Measurements from ENCODE around the gene GDPD4.
A peak's percentile ranks its signal among the peaks of the same experiment; 100 is the strongest.

Gene GDPD4

GRCh38 chr11:77198440-77198849, 103.0 kb downstream of the GDPD4 start:
- CTCF ChIA-PET, result interaction anchor here (0.6 to 1.9 kb wide), 8 partner anchors 8 to 350 kb away, joined by 3 to 9 read pairs (median 4); no protein-coding TSS in a partner anchor
- Histone ChIP-seq H3K4me3 (ENCODE audit: low read depth, low read length) (no peak overlapping the region), H3K36me3 (ENCODE audit: control insufficient read depth in 2 of 2, insufficient read depth in 1 of 2, low read length in 2 of 2) (no peaks in the 10 kb centered on the region), H3K27ac (ENCODE audit: extremely low read depth, low read depth, low read length) (no peak overlapping the region), H3K9me3 (ENCODE audit: control insufficient read depth, insufficient read depth, low read depth, low read length) (no peaks in the 10 kb centered on the region), H3K4me1 (ENCODE audit: control insufficient read depth, insufficient read depth, low read length) (no peaks in the 10 kb centered on the region)
- TF ChIP-seq, protein P1, sequence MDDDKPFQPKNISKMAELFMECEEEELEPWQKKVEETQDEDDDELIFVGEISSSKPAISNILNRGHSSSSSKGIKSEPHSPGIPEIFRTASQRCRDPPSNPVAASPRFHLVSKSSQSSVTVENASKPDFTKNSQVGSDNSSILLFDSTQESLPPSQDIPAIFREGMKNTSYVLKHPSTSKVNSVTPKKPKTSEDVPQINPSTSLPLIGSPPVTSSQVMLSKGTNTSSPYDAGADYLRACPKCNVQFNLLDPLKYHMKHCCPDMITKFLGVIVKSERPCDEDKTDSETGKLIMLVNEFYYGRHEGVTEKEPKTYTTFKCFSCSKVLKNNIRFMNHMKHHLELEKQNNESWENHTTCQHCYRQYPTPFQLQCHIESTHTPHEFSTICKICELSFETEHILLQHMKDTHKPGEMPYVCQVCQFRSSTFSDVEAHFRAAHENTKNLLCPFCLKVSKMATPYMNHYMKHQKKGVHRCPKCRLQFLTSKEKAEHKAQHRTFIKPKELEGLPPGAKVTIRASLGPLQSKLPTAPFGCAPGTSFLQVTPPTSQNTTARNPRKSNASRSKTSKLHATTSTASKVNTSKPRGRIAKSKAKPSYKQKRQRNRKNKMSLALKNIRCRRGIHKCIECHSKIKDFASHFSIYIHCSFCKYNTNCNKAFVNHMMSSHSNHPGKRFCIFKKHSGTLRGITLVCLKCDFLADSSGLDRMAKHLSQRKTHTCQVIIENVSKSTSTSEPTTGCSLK (tag by site-specific recombination; IDR thresholded peaks at IDR 0.05), result no peak
- peak; percentile 41; the same call in 1 of the 2 replicates for TF ChIP-seq FEZF1 (tag by site-specific recombination; IDR thresholded peaks at IDR 0.05)
- TF ChIP-seq, protein P2, sequence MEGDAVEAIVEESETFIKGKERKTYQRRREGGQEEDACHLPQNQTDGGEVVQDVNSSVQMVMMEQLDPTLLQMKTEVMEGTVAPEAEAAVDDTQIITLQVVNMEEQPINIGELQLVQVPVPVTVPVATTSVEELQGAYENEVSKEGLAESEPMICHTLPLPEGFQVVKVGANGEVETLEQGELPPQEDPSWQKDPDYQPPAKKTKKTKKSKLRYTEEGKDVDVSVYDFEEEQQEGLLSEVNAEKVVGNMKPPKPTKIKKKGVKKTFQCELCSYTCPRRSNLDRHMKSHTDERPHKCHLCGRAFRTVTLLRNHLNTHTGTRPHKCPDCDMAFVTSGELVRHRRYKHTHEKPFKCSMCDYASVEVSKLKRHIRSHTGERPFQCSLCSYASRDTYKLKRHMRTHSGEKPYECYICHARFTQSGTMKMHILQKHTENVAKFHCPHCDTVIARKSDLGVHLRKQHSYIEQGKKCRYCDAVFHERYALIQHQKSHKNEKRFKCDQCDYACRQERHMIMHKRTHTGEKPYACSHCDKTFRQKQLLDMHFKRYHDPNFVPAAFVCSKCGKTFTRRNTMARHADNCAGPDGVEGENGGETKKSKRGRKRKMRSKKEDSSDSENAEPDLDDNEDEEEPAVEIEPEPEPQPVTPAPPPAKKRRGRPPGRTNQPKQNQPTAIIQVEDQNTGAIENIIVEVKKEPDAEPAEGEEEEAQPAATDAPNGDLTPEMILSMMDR (tag by site-specific recombination; IDR thresholded peaks at IDR 0.05), result 0 out of 2 replicates have a peak, but pooled peaks have one; percentile 17
- POLR2A ChIA-PET, result no interaction called here

DNA sequence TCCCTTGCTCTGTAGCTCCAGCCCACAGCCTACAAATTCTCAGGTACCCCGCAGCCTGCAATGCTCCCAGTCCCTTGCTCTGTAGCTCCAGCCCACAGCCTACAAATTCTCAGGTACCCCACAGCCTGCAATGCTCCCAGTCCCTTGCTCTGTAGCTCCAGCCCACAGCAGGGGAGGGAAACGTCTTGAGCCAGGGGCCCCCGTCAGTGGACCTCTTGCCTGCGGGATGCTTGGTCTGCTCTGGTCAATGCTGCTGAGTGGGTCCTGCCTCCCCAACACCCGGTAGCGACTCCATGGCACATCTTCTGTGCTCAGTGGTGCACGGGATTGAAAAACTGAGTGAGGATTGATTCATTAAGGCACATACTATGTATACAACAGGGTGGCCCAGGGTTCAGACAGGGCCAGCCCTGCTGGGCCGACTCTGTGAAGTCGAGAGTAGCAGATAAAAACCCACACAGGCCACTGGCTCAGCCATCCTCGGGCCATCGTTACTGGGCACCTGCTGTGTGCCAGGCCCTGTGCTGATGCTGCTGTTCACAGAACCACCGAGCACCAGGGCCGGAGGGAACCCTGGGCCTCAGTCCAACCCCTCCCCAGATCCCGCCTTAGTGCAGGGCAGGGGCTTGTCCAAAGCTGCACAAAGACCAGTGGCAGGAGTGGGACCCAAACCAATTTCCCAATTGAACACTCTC, 103.7 kb downstream of the GDPD4 start:
- TF ChIP-seq, protein P3, sequence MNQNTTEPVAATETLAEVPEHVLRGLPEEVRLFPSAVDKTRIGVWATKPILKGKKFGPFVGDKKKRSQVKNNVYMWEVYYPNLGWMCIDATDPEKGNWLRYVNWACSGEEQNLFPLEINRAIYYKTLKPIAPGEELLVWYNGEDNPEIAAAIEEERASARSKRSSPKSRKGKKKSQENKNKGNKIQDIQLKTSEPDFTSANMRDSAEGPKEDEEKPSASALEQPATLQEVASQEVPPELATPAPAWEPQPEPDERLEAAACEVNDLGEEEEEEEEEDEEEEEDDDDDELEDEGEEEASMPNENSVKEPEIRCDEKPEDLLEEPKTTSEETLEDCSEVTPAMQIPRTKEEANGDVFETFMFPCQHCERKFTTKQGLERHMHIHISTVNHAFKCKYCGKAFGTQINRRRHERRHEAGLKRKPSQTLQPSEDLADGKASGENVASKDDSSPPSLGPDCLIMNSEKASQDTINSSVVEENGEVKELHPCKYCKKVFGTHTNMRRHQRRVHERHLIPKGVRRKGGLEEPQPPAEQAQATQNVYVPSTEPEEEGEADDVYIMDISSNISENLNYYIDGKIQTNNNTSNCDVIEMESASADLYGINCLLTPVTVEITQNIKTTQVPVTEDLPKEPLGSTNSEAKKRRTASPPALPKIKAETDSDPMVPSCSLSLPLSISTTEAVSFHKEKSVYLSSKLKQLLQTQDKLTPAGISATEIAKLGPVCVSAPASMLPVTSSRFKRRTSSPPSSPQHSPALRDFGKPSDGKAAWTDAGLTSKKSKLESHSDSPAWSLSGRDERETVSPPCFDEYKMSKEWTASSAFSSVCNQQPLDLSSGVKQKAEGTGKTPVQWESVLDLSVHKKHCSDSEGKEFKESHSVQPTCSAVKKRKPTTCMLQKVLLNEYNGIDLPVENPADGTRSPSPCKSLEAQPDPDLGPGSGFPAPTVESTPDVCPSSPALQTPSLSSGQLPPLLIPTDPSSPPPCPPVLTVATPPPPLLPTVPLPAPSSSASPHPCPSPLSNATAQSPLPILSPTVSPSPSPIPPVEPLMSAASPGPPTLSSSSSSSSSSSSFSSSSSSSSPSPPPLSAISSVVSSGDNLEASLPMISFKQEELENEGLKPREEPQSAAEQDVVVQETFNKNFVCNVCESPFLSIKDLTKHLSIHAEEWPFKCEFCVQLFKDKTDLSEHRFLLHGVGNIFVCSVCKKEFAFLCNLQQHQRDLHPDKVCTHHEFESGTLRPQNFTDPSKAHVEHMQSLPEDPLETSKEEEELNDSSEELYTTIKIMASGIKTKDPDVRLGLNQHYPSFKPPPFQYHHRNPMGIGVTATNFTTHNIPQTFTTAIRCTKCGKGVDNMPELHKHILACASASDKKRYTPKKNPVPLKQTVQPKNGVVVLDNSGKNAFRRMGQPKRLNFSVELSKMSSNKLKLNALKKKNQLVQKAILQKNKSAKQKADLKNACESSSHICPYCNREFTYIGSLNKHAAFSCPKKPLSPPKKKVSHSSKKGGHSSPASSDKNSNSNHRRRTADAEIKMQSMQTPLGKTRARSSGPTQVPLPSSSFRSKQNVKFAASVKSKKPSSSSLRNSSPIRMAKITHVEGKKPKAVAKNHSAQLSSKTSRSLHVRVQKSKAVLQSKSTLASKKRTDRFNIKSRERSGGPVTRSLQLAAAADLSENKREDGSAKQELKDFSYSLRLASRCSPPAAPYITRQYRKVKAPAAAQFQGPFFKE (tag by site-specific recombination; IDR thresholded peaks at IDR 0.05; ENCODE audit: borderline replicate concordance), result no peak
- no peak for TF ChIP-seq KLF9 (tag by site-specific recombination; IDR thresholded peaks at IDR 0.05; ENCODE audit: low read depth)
- TF ChIP-seq ZNF473 (tag by site-specific recombination; IDR thresholded peaks at IDR 0.05), result no peak
- no peak for TF ChIP-seq EGR2 (tag by site-specific recombination; IDR thresholded peaks at IDR 0.05; ENCODE audit: low read depth)
- TF ChIP-seq WT1 (tag by site-specific recombination; IDR thresholded peaks at IDR 0.05), result no peak
- no peak for TF ChIP-seq ZBTB20 (tag by site-specific recombination; IDR thresholded peaks at IDR 0.05)
- TF ChIP-seq ZNF391 (tag by site-specific recombination; IDR thresholded peaks at IDR 0.05; ENCODE audit: borderline replicate concordance, low read depth), result no peak

More for the DNA sequence above, 103.7 kb downstream of the GDPD4 start:
- Histone ChIP-seq H3K4me1 (ENCODE audit: control insufficient read depth, insufficient read depth, low read length) (no peaks in the 10 kb centered on the region), H3K27ac (ENCODE audit: extremely low read depth, low read depth, low read length) (no peak overlapping the region), H3K36me3 (ENCODE audit: control insufficient read depth in 2 of 2, insufficient read depth in 1 of 2, low read length in 2 of 2) (no peaks in the 10 kb centered on the region), H3K4me3 (ENCODE audit: low read depth, low read length) (no peak overlapping the region), H3K9me3 (ENCODE audit: control insufficient read depth, insufficient read depth, low read depth, low read length) (no peaks in the 10 kb centered on the region)
- POLR2A ChIA-PET, result interaction anchor here (0.6 kb wide), 1 partner anchor 24 kb away, joined by 3 read pairs; no protein-coding TSS in a partner anchor
- CTCF ChIA-PET, result interaction anchor here (0.6 to 3.0 kb wide), 10 partner anchors 9 to 601 kb away, joined by 3 to 18 read pairs (median 4); no protein-coding TSS in a partner anchor

Data from HEK293 (cell line).